HK-2 (cell line): ENCODE results near the gene SP6.

ENCODE experiments used
- DNase-seq: peaks from one replicate; pipeline ENCODE4 v3.0.0-alpha.2; 2018; ENCODE audit not compliant: unreplicated experiment

The SP6 gene

GRCh38 chr17:47879776-47880454, 29.0 kb upstream of the SP6 start:
- DNase-seq: no peak

GRCh38 chr17:47879028-47879585, 28.1 kb upstream of the SP6 start:
- DNase-seq: peak; percentile 29

- no peak for DNase-seq
Observed at GRCh38 chr17:47878203-47879027, 27.5 kb upstream of the SP6 start.

- DNase-seq: no peak
Observed at GRCh38 chr17:47877368-47878034, 26.5 kb upstream of the SP6 start.

GRCh38 chr17:47875011-47875985, 24.3 kb upstream of the SP6 start:
- no peak for DNase-seq

- DNase-seq: no peak
Observed at GRCh38 chr17:47873200-47874090, 22.5 kb upstream of the SP6 start.

- DNase-seq: no peak
Observed at GRCh38 chr17:47872651-47873161, 21.7 kb upstream of the SP6 start.

- DNase-seq: no peak
Observed at GRCh38 chr17:47872019-47872650, 21.2 kb upstream of the SP6 start.

GRCh38 chr17:47871048-47871447, 20.1 kb upstream of the SP6 start:
- DNase-seq: no peak

- no peak for DNase-seq
Observed at GRCh38 chr17:47870056-47870455, 19.1 kb upstream of the SP6 start.

- no peak for DNase-seq
Observed at GRCh38 chr17:47869114-47869513, 18.2 kb upstream of the SP6 start.

GRCh38 chr17:47867813-47868533, 17.0 kb upstream of the SP6 start:
- DNase-seq: no peak

- DNase-seq: no peak
Observed at GRCh38 chr17:47866941-47867340, 16.0 kb upstream of the SP6 start.

GRCh38 chr17:47864791-47865216, 13.8 kb upstream of the SP6 start:
- no peak for DNase-seq

GRCh38 chr17:47862621-47863440, 11.9 kb upstream of the SP6 start:
- DNase-seq: peak; percentile 50

- no peak for DNase-seq
Observed at GRCh38 chr17:47860386-47860785, 9.4 kb upstream of the SP6 start.

GRCh38 chr17:47857551-47858455, 6.8 kb upstream of the SP6 start:
- DNase-seq: no peak
